Astrocyte of the cerebellum (primary cell): ENCODE data around the gene IFNL1.

Experiments
- DNase-seq: peaks from one replicate; pipeline ENCODE4 v3.0.0-alpha.2; 2011; ENCODE audit warnings: low read depth
- H3K4me3 ChIP-seq: 2 replicates; pipeline ENCODE4 v1.5.1; 2011; ENCODE audit warnings: mild to moderate bottlenecking, low read depth, low read length, moderate library complexity
- CTCF ChIP-seq: IDR thresholded peaks from 2 replicates; pipeline ENCODE4 v1.5.1; 2012; ENCODE audit warnings: low read length, low read depth, moderate library complexity, mild to moderate bottlenecking; ENCODE audit errors: missing control alignments
- in situ Hi-C: cut with HindIII; loops from 2 replicates; pipeline ENCODE4 v1.10.0; 2017; ENCODE audit warnings: low sequenced_read_pairs

Gene IFNL1

GRCh38 chr19:39341129-39341718, 45.0 kb downstream of the IFNL1 start:
- no peak for DNase-seq
- in situ Hi-C loops: no loop called here

GRCh38 chr19:39341719-39342604, 45.8 kb downstream of the IFNL1 start, which contains the start of gene SAMD4B:
Gene SAMD4B (plus strand): TSS chr19:39342421. CDS start chr19:39356894, 14,473 bp downstream.
- peak; percentile 90 for DNase-seq
- peak within 1 kb of the TSS; percentile 97 for H3K4me3 ChIP-seq
- peak; percentile 43 for TF ChIP-seq CTCF

More at GRCh38 chr19:39341129-39341718, 45.0 kb downstream of the IFNL1 start:
- H3K4me3 ChIP-seq: peak overlapping the region; percentile 97
- peak; percentile 26 for TF ChIP-seq CTCF

GRCh38 chr19:39342647-39343305, 46.6 kb downstream of the IFNL1 start:
- peak overlapping the region; percentile 87 for H3K4me3 ChIP-seq
- no peak for TF ChIP-seq CTCF
- in situ Hi-C loops: no loop called here
- DNase-seq: no peak

More at GRCh38 chr19:39341719-39342604, 45.8 kb downstream of the IFNL1 start, which contains the start of gene SAMD4B:
- in situ Hi-C loops: no loop called here

- DNase-seq: no peak
- in situ Hi-C loops: no loop called here
- H3K4me3 ChIP-seq: no peak overlapping the region
- TF ChIP-seq CTCF: peak; percentile 17
These were observed 49.7 kb downstream of the IFNL1 start for GRCh38 chr19:39345956-39346355.

GRCh38 chr19:39347332-39348164, 51.3 kb downstream of the IFNL1 start:
- H3K4me3 ChIP-seq: no peak overlapping the region

More at GRCh38 chr19:39347332-39348164, 51.3 kb downstream of the IFNL1 start:
- in situ Hi-C loops: no loop called here
- TF ChIP-seq CTCF: no peak
- DNase-seq: no peak
